NCI-H1694 treated with DMSO at 0.1 percent for 48 hours (cell line): Measurements from ENCODE around the gene C20orf202.

ENCODE experiments used
- DNase-seq: peaks from one replicate; lab custom pipeline; 2025; lab: John Stamatoyannopoulos, UW

The C20orf202 gene

GRCh38 chr20:1202762-1203504 lies at the start of gene C20orf202:
C20orf202 (plus strand) TSS chr20:1203454; CDS start chr20:1203586, 132 bp downstream.
- no peak for DNase-seq

GRCh38 chr20:1154226-1154625 lies 49.0 kb upstream of the C20orf202 start:
- no peak for DNase-seq

GRCh38 chr20:1154691-1155090 lies 48.6 kb upstream of the C20orf202 start:
- DNase-seq: no peak

GRCh38 chr20:1155342-1155741 lies 47.9 kb upstream of the C20orf202 start:
- DNase-seq: no peak

- no peak for DNase-seq
Observed at GRCh38 chr20:1160496-1160895, 42.8 kb upstream of the C20orf202 start.

- DNase-seq: no peak
Observed at GRCh38 chr20:1160991-1161390, 42.3 kb upstream of the C20orf202 start.

- no peak for DNase-seq
Observed at GRCh38 chr20:1163105-1163504, 40.1 kb upstream of the C20orf202 start.

GRCh38 chr20:1163653-1164052 lies 39.6 kb upstream of the C20orf202 start:
- no peak for DNase-seq

- no peak for DNase-seq
Observed at GRCh38 chr20:1164871-1165270, 38.4 kb upstream of the C20orf202 start.

GRCh38 chr20:1165521-1165920 lies 37.7 kb upstream of the C20orf202 start:
- DNase-seq: no peak

GRCh38 chr20:1165941-1166340 lies 37.3 kb upstream of the C20orf202 start:
- no peak for DNase-seq

GRCh38 chr20:1166948-1167720 lies 36.1 kb upstream of the C20orf202 start:
- DNase-seq: no peak

- no peak for DNase-seq
Observed at GRCh38 chr20:1169224-1169623, 34.0 kb upstream of the C20orf202 start.

- DNase-seq: no peak
Observed at GRCh38 chr20:1171461-1172093, 31.7 kb upstream of the C20orf202 start.

GRCh38 chr20:1173698-1174097 lies 29.6 kb upstream of the C20orf202 start:
- DNase-seq: no peak

- no peak for DNase-seq
Observed at GRCh38 chr20:1174787-1175186, 28.5 kb upstream of the C20orf202 start.

GRCh38 chr20:1177680-1178079 lies 25.6 kb upstream of the C20orf202 start:
- no peak for DNase-seq

GRCh38 chr20:1178103-1178502 lies 25.2 kb upstream of the C20orf202 start:
- DNase-seq: no peak

- DNase-seq: no peak
Observed at GRCh38 chr20:1178623-1179022, 24.6 kb upstream of the C20orf202 start.

GRCh38 chr20:1180949-1181348 lies 22.3 kb upstream of the C20orf202 start:
- no peak for DNase-seq

- no peak for DNase-seq
Observed at GRCh38 chr20:1182106-1182505, 21.1 kb upstream of the C20orf202 start.

- DNase-seq: no peak
Observed at GRCh38 chr20:1183153-1183552, 20.1 kb upstream of the C20orf202 start.

- DNase-seq: no peak
Observed at GRCh38 chr20:1184260-1184637, 19.0 kb upstream of the C20orf202 start.
